NCI-H2227 (cell line): ENCODE data around the gene SYT17.

Source experiments
- DNase-seq: peaks from one replicate; lab custom pipeline; 2025; ENCODE audit not compliant: unreplicated experiment; lab: John Stamatoyannopoulos, UW

SYT17 gene

DNA sequence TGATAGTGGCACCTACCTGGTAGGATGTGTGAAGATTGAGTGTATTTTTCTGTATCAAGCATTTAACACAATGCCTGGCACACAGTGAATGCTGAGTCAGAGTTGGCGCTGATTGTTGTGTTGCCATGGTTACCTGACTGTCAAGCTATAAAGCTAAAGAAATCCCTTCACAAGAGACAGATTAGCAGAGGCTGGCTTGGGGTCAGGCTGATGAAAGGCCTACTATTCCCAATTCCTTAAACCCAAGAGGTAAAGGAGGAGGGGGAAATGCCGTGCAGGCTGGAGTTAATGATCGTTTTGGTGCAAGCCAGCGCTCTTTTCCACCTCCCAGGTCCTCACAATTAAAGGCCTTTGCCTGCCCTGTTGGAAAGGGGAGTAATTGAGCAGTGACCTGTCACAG is 123.4 kb downstream of the SYT17 start:
- peak; percentile 86 for DNase-seq

GRCh38 chr16:19292186-19292585 is 124.1 kb downstream of the SYT17 start:
- no peak for DNase-seq

GRCh38 chr16:19294156-19294649 is 126.2 kb downstream of the SYT17 start:
- no peak for DNase-seq

DNA sequence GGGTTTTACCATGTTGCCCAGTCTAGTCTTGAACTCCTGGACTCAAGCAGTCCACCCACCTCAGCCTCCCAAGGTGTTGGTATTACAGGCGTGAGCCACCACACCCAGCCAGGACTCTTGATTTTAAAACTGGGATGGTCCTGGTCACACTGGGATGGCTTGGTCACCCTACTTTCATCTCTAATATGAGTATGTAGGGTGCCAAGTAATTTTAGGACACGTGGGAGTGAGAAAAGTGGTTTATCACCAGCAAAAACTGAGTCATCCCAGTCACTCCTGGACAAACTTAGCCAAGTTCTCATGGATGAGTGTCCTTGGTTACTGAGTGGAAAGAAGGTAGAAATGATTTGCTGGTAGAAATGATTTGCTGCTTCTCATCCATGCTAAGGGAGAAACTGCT is 127.4 kb downstream of the SYT17 start:
- DNase-seq = no peak

GRCh38 chr16:19297454-19297853 is 129.4 kb downstream of the SYT17 start:
- DNase-seq = no peak

DNA sequence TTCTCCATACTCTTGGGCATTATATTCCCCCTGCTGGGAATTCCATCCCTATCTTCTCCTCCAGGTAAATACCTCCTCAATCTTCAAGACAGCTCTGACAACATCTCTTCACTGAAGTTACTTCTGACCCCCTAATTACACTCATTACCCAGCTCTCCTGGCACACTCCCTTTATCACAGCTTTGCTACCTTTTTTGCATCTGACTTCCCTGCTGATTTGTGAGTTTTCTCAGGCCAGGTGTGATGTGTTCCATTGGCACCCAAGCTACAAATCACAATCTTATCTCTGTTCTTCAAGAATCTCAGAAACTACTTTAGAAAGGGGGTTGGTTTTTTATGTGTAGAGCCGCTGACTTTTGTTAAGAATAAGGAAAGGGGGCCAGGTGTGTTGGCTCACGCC is 131.5 kb downstream of the SYT17 start:
- no peak for DNase-seq

DNA sequence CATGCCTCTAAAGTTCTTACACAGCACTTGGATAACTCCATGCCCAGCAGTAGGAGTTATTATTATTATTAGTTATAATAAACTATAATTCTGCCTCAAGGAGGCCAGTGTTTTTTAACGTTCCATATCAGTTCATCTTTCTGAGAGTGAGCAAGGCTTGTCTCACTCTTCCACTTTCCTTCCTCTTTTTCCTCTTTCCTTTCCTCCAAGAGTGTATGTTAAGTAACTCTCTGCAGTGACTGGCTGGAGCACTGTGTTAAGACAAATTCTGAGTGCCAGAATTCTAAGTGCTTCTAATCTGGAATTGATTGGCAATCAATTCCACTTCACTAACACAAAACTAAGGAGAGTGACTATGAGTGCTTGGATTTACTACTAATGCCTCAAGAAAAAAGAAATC is 133.9 kb downstream of the SYT17 start:
- DNase-seq = no peak

- no peak for DNase-seq
Observed at GRCh38 chr16:19304750-19305149, 136.7 kb downstream of the SYT17 start.

GRCh38 chr16:19305443-19305842 is 137.4 kb downstream of the SYT17 start:
- no peak for DNase-seq

DNA sequence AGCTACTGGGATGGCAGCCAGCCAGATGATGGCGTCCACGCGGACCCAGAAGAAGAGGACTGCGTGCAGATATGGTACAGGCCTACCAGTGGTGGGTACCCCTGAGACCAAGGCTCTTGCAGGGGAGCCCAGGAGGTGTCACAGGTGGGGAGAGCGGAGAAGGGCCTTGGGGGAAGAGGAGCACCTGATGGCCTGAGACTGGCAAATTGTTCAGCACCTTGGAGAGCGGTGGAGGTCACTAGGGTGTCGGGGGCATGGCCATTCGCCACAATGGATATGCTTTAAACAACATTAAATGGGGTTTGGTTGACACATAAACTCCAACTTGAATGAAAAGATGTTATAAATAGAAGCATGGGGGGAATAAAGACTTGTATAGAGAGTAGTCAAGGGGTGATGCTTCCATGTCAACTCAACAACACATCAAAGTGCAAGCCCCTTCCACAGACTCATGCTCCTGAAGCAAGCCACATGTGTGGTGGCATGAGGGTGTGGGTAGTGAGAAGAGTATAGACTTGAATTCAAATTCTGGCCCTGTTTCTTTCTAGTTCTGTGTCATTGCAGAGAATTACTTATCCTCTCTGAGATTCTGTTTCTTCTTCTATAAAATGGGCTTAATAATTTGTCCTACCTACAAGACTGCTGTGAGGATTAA is 139.7 kb downstream of the SYT17 start:
- no peak for DNase-seq

DNA sequence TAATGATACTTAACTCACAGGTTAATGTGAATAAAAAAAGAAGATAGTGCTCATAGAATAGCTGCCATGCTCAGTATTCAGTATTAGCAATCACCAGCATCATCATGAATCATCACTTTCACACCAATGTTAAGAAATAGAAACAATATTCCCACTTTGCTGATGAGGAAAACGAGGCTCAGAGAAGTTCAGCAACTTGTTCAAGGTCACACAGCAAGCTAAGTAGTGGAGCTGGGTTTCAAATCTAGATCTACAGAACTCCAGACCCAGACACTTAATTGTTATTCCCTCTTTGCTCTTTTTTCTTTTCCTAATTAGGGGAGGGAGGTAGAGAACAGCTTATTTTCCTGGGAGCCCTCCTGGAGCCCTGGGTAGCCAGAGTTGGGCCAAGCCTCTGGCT is 140.4 kb downstream of the SYT17 start:
- DNase-seq = no peak

DNA sequence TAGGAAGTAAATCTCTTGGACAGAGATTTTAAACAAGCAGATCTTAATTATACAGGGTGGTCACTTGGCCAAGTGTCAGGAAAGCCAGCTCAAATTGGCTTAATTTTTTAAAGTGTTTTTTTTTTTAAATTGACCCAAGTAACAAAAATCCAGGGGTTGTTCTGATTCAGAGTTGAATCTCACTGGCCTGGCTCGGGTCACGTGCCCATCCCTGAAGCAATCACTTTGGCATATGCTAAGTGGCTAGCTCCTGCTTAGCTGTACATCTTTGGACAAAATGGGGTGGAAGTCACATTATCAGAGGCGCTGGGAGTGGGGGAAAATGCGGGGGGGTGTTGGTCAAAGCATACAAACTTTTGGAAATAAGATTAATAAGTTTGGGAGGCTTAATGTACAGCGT is 141.1 kb downstream of the SYT17 start:
- no peak for DNase-seq

- DNase-seq = no peak
Observed at GRCh38 chr16:19314718-19315425, 146.8 kb downstream of the SYT17 start.

- no peak for DNase-seq
Observed at GRCh38 chr16:19315889-19316433, 147.9 kb downstream of the SYT17 start.

GRCh38 chr16:19316846-19317245 is 148.8 kb downstream of the SYT17 start:
- DNase-seq = peak; percentile 79
